Transverse colon (tissue), 4 donors: ENCODE data around the gene LRRTM3. TPM values are rescaled to one million over a fixed set of nuclear protein-coding genes. Genes with fewer than 3 reads are reported as not detected.

Experiments
- DNase-seq: peaks from one replicate; pipeline ENCODE4 v3.0.0-alpha.2; 2019
- H3K27ac ChIP-seq, 4 donors: fragments of 200-600 bp; sonication (generic); 2 replicates each; pipeline ENCODE4 v1.5.1; 2016 to 2018; ENCODE audit warnings: inconsistent platforms in 4 of 4
- H3K27me3 ChIP-seq: fragments of 200-600 bp; sonication (generic); 2 replicates; pipeline ENCODE4 v1.5.1; 2017; ENCODE audit warnings: inconsistent platforms
- H3K36me3 ChIP-seq, 4 donors: fragments of 200-600 bp; sonication (generic); 2 replicates each; pipeline ENCODE4 v1.5.1; 2017 to 2019; ENCODE audit warnings: inconsistent platforms in 4 of 4
- H3K4me1 ChIP-seq, 4 donors: fragments of 200-600 bp; sonication (generic); 2 replicates each; pipeline ENCODE4 v1.5.1; 2017 to 2020; ENCODE audit warnings: inconsistent platforms in 4 of 4
- H3K4me3 ChIP-seq, 4 donors: fragments of 200-600 bp; sonication (generic); 1 replicate in 1 of 4; 2 replicates in 3 of 4; pipeline versions ENCODE4 v1.5.1 to v1.6.1; 2017 to 2019; ENCODE audit warnings: inconsistent platforms in 4 of 4
- H3K9me3 ChIP-seq, 2 donors: fragments of 200-600 bp; sonication (generic); 2 replicates each; pipeline ENCODE4 v1.5.1; 2017 to 2019; ENCODE audit warnings: inconsistent platforms in 2 of 2
- CTCF ChIP-seq, 5 experiments: fragments of 200-600 bp in 3 of 5; fragments of 450-650 bp in 2 of 5; sonication (generic) in 3 of 5; IDR thresholded peaks; 1 replicate in 2 of 5; 2 replicates in 3 of 5; pipeline ENCODE4 v1.5.1; 2016 to 2017; ENCODE audit warnings: antibody characterized with exemption in 5 of 5, inconsistent platforms in 3 of 5, mild to moderate bottlenecking in 2 of 5, moderate library complexity in 1 of 5
- EP300 ChIP-seq: sonication (generic); formaldehyde crosslinking; IDR thresholded peaks from one replicate; pipeline ENCODE4 v1.6.1; 2017; ENCODE audit warnings: antibody characterized with exemption, low read depth
- POLR2A ChIP-seq: fragments of 450-650 bp; IDR thresholded peaks from one replicate; pipeline ENCODE4 v1.6.1; 2016; ENCODE audit warnings: antibody characterized with exemption, mild to moderate bottlenecking, moderate library complexity
- POLR2AphosphoS5 ChIP-seq, 3 donors: sonication (generic); formaldehyde crosslinking; IDR thresholded peaks; one replicate each; pipeline ENCODE4 v1.6.1; 2016; ENCODE audit warnings: antibody characterized with exemption in 3 of 3
- WGBS, 2 donors: methylation state at CpG; one replicate each; pipeline ENCODE4 v1.1.5; 2018; ENCODE audit warnings: low coverage in 1 of 2; 5-methylcytosine and 5-hydroxymethylcytosine counted together
- in situ Hi-C, 4 donors: fragments of 200-750 bp; cut with MboI; loops; one replicate each; pipeline versions ENCODE4 v1.15.0 to v1.15.1; 2017; ENCODE audit warnings: low sequenced_read_pairs in 3 of 4, low pct_ligation_motif_present in 1 of 4, low pct_unique_long_range_greater_than_20kb in 1 of 4
- intact Hi-C: fragments of 100-400 bp; cut with DNase I; formaldehyde crosslinking; loops from one replicate; pipeline ENCODE4 v1.15.1; 2023; ENCODE audit warnings: low total_unique reads
- total RNA-seq, 4 donors: library from RNA; depleted of rRNA; stranded (reverse); fragments of >200 nt; gene quantifications; one replicate each; pipeline ENCODE4 v1.1.0, GENCODE V29; 2016

The LRRTM3 gene
- total RNA-seq, 4 donors from 2014 or later: not detected

- Histone ChIP-seq H3K27ac (no peak overlapping the region), H3K9me3 (no peaks in the 10 kb centered on the region), H3K4me1 (no peaks in the 10 kb centered on the region), H3K4me3 (no peak overlapping the region), H3K27me3 (no peaks in the 10 kb centered on the region), H3K36me3 (no peaks in the 10 kb centered on the region)
- TF ChIP-seq POLR2AphosphoS5 (IDR thresholded peaks at IDR 0.05) (no peak), CTCF (IDR thresholded peaks at IDR 0.05) (no peak), EP300 (no peak), POLR2A (no peak)
- intact Hi-C loops: no loop called here
- no peak for DNase-seq
- in situ Hi-C loops: no loop called here
- 82 to 88% methylated on average over 3 of the region's 3 CpGs for WGBS, 2 donors
These were observed 120.7 kb downstream of the LRRTM3 start for GRCh38 chr10:67046507-67046906.

DNA sequence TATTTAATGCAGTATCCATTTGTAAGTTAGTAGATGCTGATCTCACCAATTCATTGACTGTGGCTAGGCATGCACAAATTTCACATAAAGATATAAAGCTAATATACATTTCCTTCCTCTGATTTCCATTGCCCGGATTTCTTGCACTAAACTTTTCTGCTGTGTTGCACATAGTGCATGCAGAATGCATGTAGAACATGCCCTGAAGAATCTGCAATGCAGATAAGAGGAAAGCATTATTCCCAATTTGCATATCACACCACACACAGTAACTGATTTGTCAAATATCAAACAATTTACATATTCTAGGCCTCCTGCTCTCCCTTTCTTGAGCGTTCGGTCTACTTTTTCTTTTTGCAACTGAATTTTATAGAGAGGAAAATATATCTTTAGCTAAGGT lies 124.2 kb downstream of the LRRTM3 start:
- Histone ChIP-seq H3K9me3 (no peaks in the 10 kb centered on the region), H3K27me3 (no peaks in the 10 kb centered on the region), H3K27ac (no peak overlapping the region), H3K4me1 (no peaks in the 10 kb centered on the region), H3K4me3 (no peak overlapping the region), H3K36me3 (no peaks in the 10 kb centered on the region)
- WGBS, 2 donors: 79 to 84% methylated on average over 3 of the region's 3 CpGs
- TF ChIP-seq POLR2AphosphoS5 (IDR thresholded peaks at IDR 0.05) (no peak), CTCF (IDR thresholded peaks at IDR 0.05) (no peak), POLR2A (no peak), EP300 (no peak)
- intact Hi-C loops: no loop called here
- in situ Hi-C loops: no loop called here
- DNase-seq: no peak

- Histone ChIP-seq H3K4me3 (no peak overlapping the region), H3K27me3 (no peaks in the 10 kb centered on the region), H3K9me3 (no peaks in the 10 kb centered on the region), H3K27ac (no peak overlapping the region), H3K4me1 (no peaks in the 10 kb centered on the region), H3K36me3 (no peaks in the 10 kb centered on the region)
- intact Hi-C loops (no loop called here), in situ Hi-C loops (no loop called here)
- TF ChIP-seq CTCF (IDR thresholded peaks at IDR 0.05) (no peak), POLR2A (no peak), EP300 (no peak)
- WGBS, 2 donors: 41 to 48% methylated on average over 5 of the region's 5 CpGs
- DNase-seq: no peak
These were observed 124.6 kb downstream of the LRRTM3 start for GRCh38 chr10:67050415-67050814.

- 88 to 100% methylated on average over 1 of the region's 1 CpG for WGBS, 2 donors
- no peaks in the 10 kb centered on the region for H3K36me3 ChIP-seq
- no peaks in the 10 kb centered on the region for H3K4me1 ChIP-seq
- intact Hi-C loops: no loop called here
- in situ Hi-C loops: no loop called here
- TF ChIP-seq CTCF (IDR thresholded peaks at IDR 0.05) (no peak), POLR2A (no peak), POLR2AphosphoS5 (IDR thresholded peaks at IDR 0.05) (no peak), EP300 (no peak)
- H3K9me3 ChIP-seq: no peaks in the 10 kb centered on the region
- no peaks in the 10 kb centered on the region for H3K27me3 ChIP-seq
- no peak for DNase-seq
- H3K27ac ChIP-seq: no peak overlapping the region
- H3K4me3 ChIP-seq: no peak overlapping the region
These were observed 146.8 kb downstream of the LRRTM3 start for GRCh38 chr10:67072654-67073053.
